Measurements from ENCODE around the gene SELENBP1.
"Not testable (repeated sequence)": the region's sequence is repeated elsewhere in the genome, so short reads cannot be mapped to it uniquely, and the experiment has no call there.

SELENBP1 gene

GRCh38 chr1:151401125-151401788, 28.8 kb upstream of the SELENBP1 start:
- in situ Hi-C loops (cut with HindIII; ENCODE audit: low sequenced_read_pairs), result no loop called here
- TF ChIP-seq, protein P1, sequence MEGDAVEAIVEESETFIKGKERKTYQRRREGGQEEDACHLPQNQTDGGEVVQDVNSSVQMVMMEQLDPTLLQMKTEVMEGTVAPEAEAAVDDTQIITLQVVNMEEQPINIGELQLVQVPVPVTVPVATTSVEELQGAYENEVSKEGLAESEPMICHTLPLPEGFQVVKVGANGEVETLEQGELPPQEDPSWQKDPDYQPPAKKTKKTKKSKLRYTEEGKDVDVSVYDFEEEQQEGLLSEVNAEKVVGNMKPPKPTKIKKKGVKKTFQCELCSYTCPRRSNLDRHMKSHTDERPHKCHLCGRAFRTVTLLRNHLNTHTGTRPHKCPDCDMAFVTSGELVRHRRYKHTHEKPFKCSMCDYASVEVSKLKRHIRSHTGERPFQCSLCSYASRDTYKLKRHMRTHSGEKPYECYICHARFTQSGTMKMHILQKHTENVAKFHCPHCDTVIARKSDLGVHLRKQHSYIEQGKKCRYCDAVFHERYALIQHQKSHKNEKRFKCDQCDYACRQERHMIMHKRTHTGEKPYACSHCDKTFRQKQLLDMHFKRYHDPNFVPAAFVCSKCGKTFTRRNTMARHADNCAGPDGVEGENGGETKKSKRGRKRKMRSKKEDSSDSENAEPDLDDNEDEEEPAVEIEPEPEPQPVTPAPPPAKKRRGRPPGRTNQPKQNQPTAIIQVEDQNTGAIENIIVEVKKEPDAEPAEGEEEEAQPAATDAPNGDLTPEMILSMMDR (IDR thresholded peaks at IDR 0.05; ENCODE audit: low read depth, low read length), result no peak
- no peak overlapping the region for H3K4me3 ChIP-seq (ENCODE audit: low read depth, low read length)
- no peak for DNase-seq (ENCODE audit: low read depth, low spot score)

DNA sequence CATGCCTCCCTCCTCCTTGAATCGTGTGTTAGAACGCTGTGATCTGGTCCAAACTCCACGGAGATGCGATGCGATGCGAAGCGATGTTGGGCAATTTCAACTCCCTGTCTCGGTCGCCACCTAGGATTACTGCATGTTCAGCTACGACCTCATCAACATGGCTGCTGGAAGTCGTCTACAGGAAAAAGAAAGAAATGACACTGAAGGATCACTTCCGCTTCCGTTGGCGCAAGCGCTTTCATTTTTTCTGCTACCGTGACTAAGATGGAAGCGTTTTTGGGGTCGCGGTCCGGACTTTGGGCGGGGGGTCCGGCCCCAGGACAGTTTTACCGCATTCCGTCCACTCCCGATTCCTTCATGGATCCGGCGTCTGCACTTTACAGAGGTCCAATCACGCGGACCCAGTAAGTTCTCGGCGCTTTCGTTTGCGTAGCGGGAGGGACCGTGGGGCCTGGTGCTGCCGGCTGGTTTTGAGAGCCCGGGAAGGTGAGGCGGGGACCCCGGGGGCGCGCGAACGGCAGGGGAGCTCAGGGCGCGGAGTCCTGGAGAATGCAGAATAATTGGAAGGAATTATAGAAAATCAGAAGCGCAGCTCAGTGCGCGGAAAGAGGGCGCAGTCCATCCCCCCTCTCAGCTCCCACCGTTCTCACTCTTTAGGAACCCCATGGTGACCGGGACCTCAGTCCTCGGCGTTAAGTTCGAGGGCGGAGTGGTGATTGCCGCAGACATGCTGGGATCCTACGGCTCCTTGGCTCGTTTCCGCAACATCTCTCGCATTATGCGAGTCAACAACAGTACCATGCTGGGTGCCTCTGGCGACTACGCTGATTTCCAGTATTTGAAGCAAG, 27.0 kb upstream of the SELENBP1 start, which contains the start of gene PSMB4:
Gene PSMB4, plus strand, starts transcription at position 250 of the 848 bp plus-strand sequence. Its CDS starts 15 bp downstream, at position 265.
- TF ChIP-seq, protein P1 (IDR thresholded peaks at IDR 0.05; ENCODE audit: low read depth, low read length), result peak; percentile 32
- in situ Hi-C loops (cut with HindIII; ENCODE audit: low sequenced_read_pairs), result no loop called here
- peak within 1 kb of the TSS; percentile 90 for H3K4me3 ChIP-seq (ENCODE audit: low read depth, low read length)
- peak; percentile 92 for DNase-seq (ENCODE audit: low read depth, low spot score)

DNA sequence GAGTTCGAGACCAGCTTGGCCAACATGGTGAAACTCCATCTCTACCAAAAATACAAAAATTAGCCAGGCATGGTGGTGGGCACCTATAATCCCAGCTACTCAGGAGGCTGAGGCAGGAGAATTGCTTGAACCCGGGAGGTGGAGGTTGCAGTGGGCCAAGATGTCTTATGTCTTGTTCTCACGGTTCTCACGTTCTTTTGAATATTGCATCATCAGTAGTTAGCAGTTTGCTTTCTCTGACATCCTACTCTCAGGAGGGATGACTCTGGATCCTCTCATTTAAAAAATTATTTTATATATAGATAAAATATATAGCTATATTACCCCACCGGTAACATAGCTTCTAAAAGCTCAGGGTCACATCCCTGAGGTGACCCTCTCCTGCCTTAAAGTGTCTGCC, 23.8 kb upstream of the SELENBP1 start:
- DNase-seq (ENCODE audit: low read depth, low spot score); H3K4me3 ChIP-seq (ENCODE audit: low read depth, low read length); in situ Hi-C loops (cut with HindIII; ENCODE audit: low sequenced_read_pairs): not testable (repeated sequence)

DNA sequence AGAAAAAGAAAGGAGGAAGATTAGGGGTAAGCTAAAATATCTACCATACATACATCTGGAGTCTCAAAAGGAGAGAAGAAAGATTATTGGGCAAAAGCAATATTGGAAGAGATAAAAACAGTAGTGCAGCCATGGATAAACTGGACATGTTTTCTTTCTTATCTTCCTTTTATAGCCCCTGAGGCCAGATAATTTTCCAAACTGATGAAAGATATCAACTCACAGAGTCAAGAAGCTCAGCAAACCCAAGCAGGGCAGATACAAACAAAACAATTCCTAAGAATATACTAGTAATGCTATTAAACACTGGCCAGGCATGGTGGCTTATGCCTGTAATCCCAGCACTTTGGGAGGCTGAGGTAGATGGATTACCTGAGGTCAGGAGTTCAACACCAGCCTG, 21.1 kb upstream of the SELENBP1 start:
- in situ Hi-C loops (cut with HindIII; ENCODE audit: low sequenced_read_pairs), result no loop called here
- H3K4me3 ChIP-seq (ENCODE audit: low read depth, low read length), result no peak overlapping the region
- TF ChIP-seq, protein P1 (IDR thresholded peaks at IDR 0.05; ENCODE audit: low read depth, low read length), result no peak
- DNase-seq (ENCODE audit: low read depth, low spot score), result no peak

- no peak overlapping the region for H3K4me3 ChIP-seq (ENCODE audit: low read depth, low read length)
- TF ChIP-seq, protein P1 (IDR thresholded peaks at IDR 0.05; ENCODE audit: low read depth, low read length), result no peak
- DNase-seq (ENCODE audit: low read depth, low spot score), result no peak
- in situ Hi-C loops (cut with HindIII; ENCODE audit: low sequenced_read_pairs), result no loop called here
These were observed 18.6 kb upstream of the SELENBP1 start for GRCh38 chr1:151391079-151391563.

GRCh38 chr1:151390221-151391078, 17.9 kb upstream of the SELENBP1 start:
- in situ Hi-C loops (cut with HindIII; ENCODE audit: low sequenced_read_pairs); DNase-seq (ENCODE audit: low read depth, low spot score); H3K4me3 ChIP-seq (ENCODE audit: low read depth, low read length): not testable (repeated sequence)

GRCh38 chr1:151386002-151386401, 13.5 kb upstream of the SELENBP1 start:
- H3K4me3 ChIP-seq (ENCODE audit: low read depth, low read length), result no peak overlapping the region
- DNase-seq (ENCODE audit: low read depth, low spot score), result no peak
- TF ChIP-seq, protein P1 (IDR thresholded peaks at IDR 0.05; ENCODE audit: low read depth, low read length), result no peak
- in situ Hi-C loops (cut with HindIII; ENCODE audit: low sequenced_read_pairs), result no loop called here
